ENCODE results near the gene GIT2. TPM values are rescaled to one million over a fixed set of nuclear protein-coding genes. Genes with fewer than 3 reads are reported as not detected.
"Not testable (repeated sequence)": the region's sequence is repeated elsewhere in the genome, so short reads cannot be mapped to it uniquely, and the experiment has no call there.

The GIT2 gene
- total and polyA plus RNA-seq, 2 experiments from 2014 or later: 26.4 to 42.1 TPM

- H3K9me2 ChIP-seq (ENCODE audit: insufficient read depth): no peaks in the 10 kb centered on the region
- H3K4me2 ChIP-seq (ENCODE audit: unreplicated experiment): no peak overlapping the region
- no peaks in the 10 kb centered on the region for H3K9me3 ChIP-seq (ENCODE audit: low read depth)
- no peak overlapping the region for H3K4me3 ChIP-seq
- H3K27ac ChIP-seq: no peak overlapping the region
- peaks cover 37% of the 10 kb centered on the region for H3K36me3 ChIP-seq (ENCODE audit: low read depth)
- H3K9ac ChIP-seq: no peak overlapping the region
- peaks cover 88% of the 10 kb centered on the region for H3K79me2 ChIP-seq (ENCODE audit: insufficient read depth)
- no peaks in the 10 kb centered on the region for H3K27me3 ChIP-seq (replicated peaks; ENCODE audit: insufficient read depth)
- TF ChIP-seq EZH2phosphoT487 (IDR thresholded peaks at IDR 0.05; ENCODE audit: insufficient read depth, low read depth): no peak
- peaks cover 16% of the 10 kb centered on the region for H3K4me1 ChIP-seq (ENCODE audit: insufficient read depth)
- no peaks in the 10 kb centered on the region for H4K20me1 ChIP-seq (ENCODE audit: insufficient read depth)
- H3F3A ChIP-seq (ENCODE audit: insufficient read depth): peaks cover 3% of the 10 kb centered on the region; the same call in 1 of the 2 replicates
- no peak for DNase-seq
- H2AFZ ChIP-seq: no peak overlapping the region
- in situ Hi-C loops (cut with MboI): no loop called here
- 85 to 87% methylated on average over 5 of the region's 5 CpGs for WGBS, 2 experiments (ENCODE audit: low coverage in 1 of 2, low lambda C conversion rate in 2 of 2, missing lambda C conversion rate in 2 of 2)
Observed at GRCh38 chr12:109989380-109989779, 6.8 kb downstream of the GIT2 start.

- H3K9me2 ChIP-seq (ENCODE audit: insufficient read depth): no peaks in the 10 kb centered on the region
- no peak overlapping the region for H3K9ac ChIP-seq
- WGBS, 2 experiments (ENCODE audit: low coverage in 1 of 2, low lambda C conversion rate in 2 of 2, missing lambda C conversion rate in 2 of 2): 96 to 97% methylated on average over 8 of the region's 8 CpGs
- no peak overlapping the region for H3K27ac ChIP-seq
- H3K36me3 ChIP-seq (ENCODE audit: low read depth): peaks cover 37% of the 10 kb centered on the region
- H3K79me2 ChIP-seq (ENCODE audit: insufficient read depth): peaks cover 84% of the 10 kb centered on the region
- no peak overlapping the region for H3K4me2 ChIP-seq (ENCODE audit: unreplicated experiment)
- no peak for TF ChIP-seq EZH2 (IDR thresholded peaks at IDR 0.05; ENCODE audit: insufficient read depth, poor library complexity, severe bottlenecking)
- TF ChIP-seq EZH2phosphoT487 (IDR thresholded peaks at IDR 0.05; ENCODE audit: insufficient read depth, low read depth): no peak
- H3F3A ChIP-seq (ENCODE audit: insufficient read depth): no peaks in the 10 kb centered on the region
- in situ Hi-C loops (cut with MboI): no loop called here
- no peaks in the 10 kb centered on the region for H3K27me3 ChIP-seq (replicated peaks; ENCODE audit: insufficient read depth)
- no peaks in the 10 kb centered on the region for H4K20me1 ChIP-seq (ENCODE audit: insufficient read depth)
- peaks cover 12% of the 10 kb centered on the region for H3K4me1 ChIP-seq (ENCODE audit: insufficient read depth)
- DNase-seq: no peak
- no peak overlapping the region for H2AFZ ChIP-seq
- no peaks in the 10 kb centered on the region for H3K9me3 ChIP-seq (ENCODE audit: low read depth)
- no peak overlapping the region for H3K4me3 ChIP-seq
Observed at GRCh38 chr12:109988903-109989302, 7.3 kb downstream of the GIT2 start.

GRCh38 chr12:109988274-109988673 is 7.9 kb downstream of the GIT2 start:
- in situ Hi-C loops (cut with MboI): no loop called here
- Histone ChIP-seq H3K9me2 (ENCODE audit: insufficient read depth) (no peaks in the 10 kb centered on the region), H3K36me3 (ENCODE audit: low read depth) (peaks cover 43% of the 10 kb centered on the region), H2AFZ (no peak overlapping the region), H3K9me3 (ENCODE audit: low read depth) (no peaks in the 10 kb centered on the region), H3K9ac (no peak overlapping the region), H3F3A (ENCODE audit: insufficient read depth) (no peaks in the 10 kb centered on the region), H3K4me1 (ENCODE audit: insufficient read depth) (peaks cover 5% of the 10 kb centered on the region; the same call in 1 of the 2 replicates), H3K27ac (no peak overlapping the region), H4K20me1 (ENCODE audit: insufficient read depth) (no peaks in the 10 kb centered on the region), H3K27me3 (replicated peaks; ENCODE audit: insufficient read depth) (no peaks in the 10 kb centered on the region), H3K4me3 (no peak overlapping the region), H3K79me2 (ENCODE audit: insufficient read depth) (peaks cover 77% of the 10 kb centered on the region), H3K4me2 (ENCODE audit: unreplicated experiment) (no peak overlapping the region)
- no peak for TF ChIP-seq EZH2phosphoT487 (IDR thresholded peaks at IDR 0.05; ENCODE audit: insufficient read depth, low read depth)
- TF ChIP-seq EZH2 (IDR thresholded peaks at IDR 0.05; ENCODE audit: insufficient read depth, poor library complexity, severe bottlenecking): no peak
- WGBS, 2 experiments (ENCODE audit: low coverage in 1 of 2, low lambda C conversion rate in 2 of 2, missing lambda C conversion rate in 2 of 2): 96 to 100% methylated on average over 10 of the region's 10 CpGs
- no peak for DNase-seq

GRCh38 chr12:109987615-109988014 is 8.6 kb downstream of the GIT2 start:
- H3K4me3 ChIP-seq: no peak overlapping the region
- no peaks in the 10 kb centered on the region for H3K27me3 ChIP-seq (replicated peaks; ENCODE audit: insufficient read depth)
- peaks cover 49% of the 10 kb centered on the region for H3K36me3 ChIP-seq (ENCODE audit: low read depth)
- peaks cover 4% of the 10 kb centered on the region; the same call in 1 of the 2 replicates for H3K4me1 ChIP-seq (ENCODE audit: insufficient read depth)
- H3F3A ChIP-seq (ENCODE audit: insufficient read depth): peaks cover 5% of the 10 kb centered on the region; the same call in 1 of the 2 replicates
- H3K79me2 ChIP-seq (ENCODE audit: insufficient read depth): peaks cover 71% of the 10 kb centered on the region
- H3K9ac ChIP-seq: no peak overlapping the region
- 91 to 95% methylated on average over 8 of the region's 8 CpGs for WGBS, 2 experiments (ENCODE audit: low coverage in 1 of 2, low lambda C conversion rate in 2 of 2, missing lambda C conversion rate in 2 of 2)
- H4K20me1 ChIP-seq (ENCODE audit: insufficient read depth): no peaks in the 10 kb centered on the region
- no peak overlapping the region for H3K4me2 ChIP-seq (ENCODE audit: unreplicated experiment)
- TF ChIP-seq EZH2 (IDR thresholded peaks at IDR 0.05; ENCODE audit: insufficient read depth, poor library complexity, severe bottlenecking): no peak
- TF ChIP-seq EZH2phosphoT487 (IDR thresholded peaks at IDR 0.05; ENCODE audit: insufficient read depth, low read depth): no peak
- no peak overlapping the region for H2AFZ ChIP-seq
- in situ Hi-C loops (cut with MboI): no loop called here
- no peak overlapping the region for H3K27ac ChIP-seq
- no peaks in the 10 kb centered on the region for H3K9me3 ChIP-seq (ENCODE audit: low read depth)
- no peaks in the 10 kb centered on the region for H3K9me2 ChIP-seq (ENCODE audit: insufficient read depth)
- DNase-seq: no peak

GRCh38 chr12:109986236-109986635 is 9.9 kb downstream of the GIT2 start:
- H3K27ac ChIP-seq; H4K20me1 ChIP-seq (ENCODE audit: insufficient read depth); H2AFZ ChIP-seq; H3K9ac ChIP-seq; in situ Hi-C loops (cut with MboI); H3K27me3 ChIP-seq (replicated peaks; ENCODE audit: insufficient read depth); H3K4me3 ChIP-seq; H3K4me2 ChIP-seq (ENCODE audit: unreplicated experiment); H3F3A ChIP-seq (ENCODE audit: insufficient read depth); H3K9me2 ChIP-seq (ENCODE audit: insufficient read depth); DNase-seq; H3K9me3 ChIP-seq (ENCODE audit: low read depth): not testable (repeated sequence)
- 95% methylated on average over 15 to 16 of the region's 16 CpGs for WGBS, 2 experiments (ENCODE audit: low coverage in 1 of 2, low lambda C conversion rate in 2 of 2, missing lambda C conversion rate in 2 of 2)
- peaks cover 12% of the 10 kb centered on the region; the same call in 1 of the 2 replicates for H3K4me1 ChIP-seq (ENCODE audit: insufficient read depth)
- H3K36me3 ChIP-seq (ENCODE audit: low read depth): peaks cover 56% of the 10 kb centered on the region
- peaks cover 63% of the 10 kb centered on the region for H3K79me2 ChIP-seq (ENCODE audit: insufficient read depth)
